ENCODE measurements around the gene TNFSF15.
A peak's percentile ranks its signal among the peaks of the same experiment; 100 is the strongest.

The TNFSF15 gene

DNA sequence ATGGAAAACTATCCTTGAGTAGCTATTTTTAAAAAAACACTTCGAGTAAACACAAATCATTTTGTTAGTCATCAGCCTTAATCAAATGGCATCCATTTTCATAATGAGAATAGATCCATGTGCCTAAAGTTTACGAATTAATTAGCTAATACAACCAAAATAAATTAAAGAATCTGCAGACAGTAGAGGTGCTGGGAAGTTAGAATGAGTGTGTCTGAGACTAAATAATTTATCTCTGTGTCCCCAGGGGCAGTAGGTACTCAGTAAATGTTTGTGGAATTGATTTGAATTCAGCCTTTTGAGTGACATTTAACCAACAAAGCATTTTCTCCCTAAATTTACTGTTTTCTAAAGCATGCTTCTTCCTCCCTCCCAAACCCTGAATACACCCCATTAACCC, 18.6 kb downstream of the TNFSF15 start:
- DNase-seq, result no peak

DNA sequence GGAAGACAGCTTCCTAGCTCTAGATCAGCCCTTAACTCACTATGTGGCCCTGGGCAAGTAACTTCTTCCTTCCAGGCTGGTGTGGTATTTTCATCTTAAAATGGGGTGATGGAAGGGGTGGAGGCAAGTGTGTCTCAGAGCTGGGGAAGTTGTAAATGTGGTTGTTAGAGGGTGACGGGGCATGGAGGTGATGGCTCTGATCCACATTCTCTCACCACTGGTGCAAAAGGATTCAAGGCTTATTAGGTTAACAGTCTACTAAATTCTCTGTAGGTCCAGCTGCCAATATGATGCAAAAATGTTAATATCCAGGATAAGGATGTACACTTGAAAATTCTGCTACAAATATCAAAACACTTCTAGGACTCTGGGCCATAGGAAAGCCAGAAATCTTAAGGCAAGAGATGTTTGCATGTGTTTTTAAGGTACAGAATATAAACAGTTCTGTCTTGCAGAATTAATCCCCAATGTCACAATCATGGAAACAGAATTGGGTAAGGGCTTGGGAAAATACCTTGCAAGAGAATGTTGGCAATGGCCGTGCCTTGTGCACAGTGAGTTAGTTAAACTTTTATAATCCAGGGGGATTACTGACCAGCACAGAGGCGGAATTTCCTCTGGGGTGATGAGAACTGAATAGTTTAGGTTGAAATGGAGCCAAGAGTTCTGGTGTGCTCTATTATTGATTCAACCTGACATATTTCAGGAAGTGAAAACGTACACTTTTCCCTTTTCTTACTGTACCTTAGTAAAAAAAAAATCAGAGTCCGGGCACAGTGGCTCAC, 19.8 kb downstream of the TNFSF15 start:
- DNase-seq, result no peak

DNA sequence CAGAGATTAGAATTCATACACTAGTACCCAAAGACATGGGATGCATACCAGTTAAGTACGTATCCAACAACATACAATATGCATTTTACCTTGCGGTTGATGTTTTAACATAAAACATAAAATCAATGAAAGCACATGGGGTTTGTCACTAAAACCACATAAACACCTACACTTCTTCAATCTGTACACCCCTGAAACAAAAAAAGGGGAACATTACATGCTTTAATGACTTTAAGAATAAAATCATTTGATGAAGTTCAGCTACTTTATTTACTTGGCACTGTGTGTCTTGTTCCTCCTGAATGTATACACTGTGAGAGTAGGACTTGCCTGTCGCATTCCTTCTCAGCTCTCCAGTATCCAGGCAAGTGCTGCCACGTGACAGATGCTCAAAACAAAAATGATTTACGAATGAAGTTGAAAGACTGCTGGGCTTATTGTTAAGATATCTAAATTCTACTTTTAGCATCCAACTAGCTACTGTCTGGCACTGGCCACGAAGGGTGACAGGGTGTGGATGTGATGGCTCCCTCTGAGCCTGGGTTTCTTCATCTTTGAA, 21.0 kb downstream of the TNFSF15 start:
- DNase-seq, result no peak

- no peak for DNase-seq
Measured at GRCh38 chr9:114782586-114782985, 23.3 kb downstream of the TNFSF15 start.

GRCh38 chr9:114779352-114779845, 26.4 kb downstream of the TNFSF15 start:
- DNase-seq, result peak; percentile 8

- DNase-seq, result no peak
Measured at GRCh38 chr9:114777821-114778609, 27.8 kb downstream of the TNFSF15 start.

GRCh38 chr9:114776683-114777399, 29.0 kb downstream of the TNFSF15 start:
- no peak for DNase-seq

GRCh38 chr9:114775981-114776380, 29.9 kb downstream of the TNFSF15 start:
- DNase-seq, result no peak

DNA sequence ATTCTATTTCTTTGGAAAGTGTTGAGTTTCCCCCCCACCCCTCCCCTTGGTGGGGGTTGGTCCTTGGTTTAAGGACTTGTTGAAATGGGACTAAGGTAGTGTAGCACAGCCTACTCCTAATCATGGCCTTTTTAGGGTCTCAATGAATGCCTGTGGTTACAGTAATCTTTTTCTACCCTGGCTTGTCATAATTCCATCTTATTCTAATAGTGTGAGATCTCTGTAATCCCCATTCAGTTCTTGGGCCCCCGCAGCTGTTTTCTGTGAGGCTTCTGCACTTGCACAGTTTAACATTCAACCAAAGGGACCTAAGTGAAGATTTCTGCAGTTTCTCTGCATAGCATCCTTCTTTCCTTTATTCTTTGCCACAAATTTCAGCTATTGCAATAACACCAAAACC, 30.7 kb downstream of the TNFSF15 start:
- no peak for DNase-seq

GRCh38 chr9:114774524-114774923, 31.3 kb downstream of the TNFSF15 start:
- DNase-seq, result no peak

- no peak for DNase-seq
Measured at GRCh38 chr9:114771889-114772288, 34.0 kb downstream of the TNFSF15 start.

GRCh38 chr9:114770991-114771390, 34.8 kb downstream of the TNFSF15 start:
- DNase-seq, result no peak

DNA sequence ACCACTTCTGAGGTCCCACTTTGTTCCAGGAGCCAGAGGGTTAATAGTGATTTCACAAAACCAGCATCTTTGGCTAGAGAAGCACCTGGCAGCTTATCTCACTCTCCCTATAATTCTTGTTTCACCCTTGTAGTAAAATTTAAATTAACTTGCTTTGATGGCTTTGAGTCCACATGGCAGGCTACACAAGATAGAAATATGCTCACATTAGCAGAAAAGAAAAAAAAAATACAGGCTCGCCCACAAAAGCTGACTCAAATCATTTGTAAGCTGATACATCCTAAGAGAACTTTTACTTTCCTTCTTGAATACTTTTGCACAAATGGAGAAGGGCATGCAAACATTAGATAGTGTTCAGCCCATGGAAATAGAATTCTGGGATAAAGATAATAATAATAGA, 36.2 kb downstream of the TNFSF15 start:
- DNase-seq, result no peak

DNA sequence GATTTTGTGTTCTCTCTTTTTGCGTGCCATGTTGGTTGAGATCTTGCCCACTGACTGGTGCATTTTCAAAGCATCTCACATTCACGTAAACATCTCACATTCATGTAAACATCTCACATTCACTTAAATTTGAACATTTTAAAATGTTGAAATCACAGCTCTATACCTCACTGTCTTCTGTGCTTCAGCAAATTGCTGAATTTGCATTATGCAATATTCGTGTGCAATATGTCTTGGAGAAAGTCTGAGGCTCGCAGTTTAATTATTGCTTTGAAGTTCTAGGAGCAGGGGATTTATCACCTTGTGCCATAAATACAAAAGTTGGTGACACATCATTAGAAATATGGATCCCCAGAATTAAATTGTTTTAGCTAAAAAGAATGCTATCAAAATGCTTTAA, 42.6 kb downstream of the TNFSF15 start:
- DNase-seq, result no peak

GRCh38 chr9:114761523-114761922, 44.3 kb downstream of the TNFSF15 start:
- DNase-seq, result no peak

- no peak for DNase-seq
Measured at GRCh38 chr9:114759512-114760341, 46.1 kb downstream of the TNFSF15 start.

GRCh38 chr9:114757984-114758383, 47.9 kb downstream of the TNFSF15 start:
- DNase-seq, result no peak

DNA sequence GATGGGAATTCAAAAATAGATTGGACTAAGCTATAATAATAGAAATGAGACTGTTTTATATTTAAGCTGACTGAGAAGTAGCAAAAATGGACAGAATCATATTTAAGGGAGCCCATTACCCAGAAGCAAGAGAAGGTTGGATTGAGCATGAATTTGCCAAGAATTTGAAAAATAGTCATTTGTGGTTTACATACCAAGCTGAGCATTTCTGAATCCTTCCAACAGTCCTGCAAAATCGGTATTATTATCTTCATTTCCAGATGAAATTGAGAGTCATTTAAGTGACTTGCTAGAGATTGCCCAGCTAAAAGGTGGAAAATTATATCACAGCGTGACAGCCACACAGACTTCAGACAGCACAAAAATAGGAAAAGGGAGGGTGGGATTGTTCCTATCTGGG, 48.4 kb downstream of the TNFSF15 start:
- DNase-seq, result no peak

GRCh38 chr9:114756920-114757319, 48.9 kb downstream of the TNFSF15 start:
- no peak for DNase-seq

- no peak for DNase-seq
Measured at GRCh38 chr9:114754581-114754980, 51.3 kb downstream of the TNFSF15 start.

DNA sequence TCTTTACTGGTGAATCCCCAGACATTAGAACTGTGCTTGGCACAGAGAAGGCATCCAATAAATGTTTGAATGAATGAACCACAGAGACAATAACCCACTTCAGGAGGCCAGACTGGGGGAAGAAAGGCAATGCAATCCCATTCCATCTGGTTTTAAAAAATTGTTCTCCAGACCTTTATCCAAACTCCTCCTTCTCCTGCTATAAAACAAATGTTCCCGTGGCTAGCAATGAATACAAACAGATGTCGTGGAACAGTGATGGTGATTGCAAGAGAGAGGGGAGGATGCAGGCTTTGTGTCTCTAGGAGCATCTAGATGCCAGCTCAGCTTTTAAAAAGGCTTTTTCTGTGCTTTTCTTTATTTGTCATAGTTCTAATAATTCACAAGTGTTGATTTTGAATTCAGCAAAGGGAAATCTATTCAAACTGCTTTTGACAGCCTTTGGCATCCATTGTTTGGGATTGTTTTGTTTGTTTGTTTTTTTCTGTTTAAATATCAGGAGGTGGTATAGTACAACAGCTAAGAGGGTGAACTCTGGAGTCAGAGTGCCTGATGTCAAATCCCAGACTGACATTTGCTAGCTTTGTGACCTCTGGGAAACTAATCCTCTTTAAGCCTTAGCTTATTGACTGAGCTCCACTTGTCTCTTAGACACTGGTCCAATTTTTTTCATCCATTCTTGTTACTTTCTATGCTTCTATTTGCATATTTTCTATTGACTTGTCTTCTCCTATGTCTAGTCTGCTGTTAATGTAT, 59.1 kb downstream of the TNFSF15 start:
- DNase-seq, result no peak
